Left lobe of liver (tissue), 2 donors: ENCODE measurements around the gene BRICD5. TPM values are rescaled to one million over a fixed set of nuclear protein-coding genes. Genes with fewer than 3 reads are reported as not detected.

ENCODE experiments used
- ATAC-seq: fragments of 200-7000 bp; cut with Tn5 transposase; one replicate; pipeline ENCODE4 v1.9.1; 2020; ENCODE audit warnings: mild to moderate bottlenecking, moderate library complexity
- DNase-seq: peaks from one replicate; pipeline ENCODE4 v3.0.0-alpha.2; 2020; ENCODE audit warnings: low spot score
- total RNA-seq: library from RNA; stranded (reverse); gene quantifications from one replicate; pipeline ENCODE4 v1.2.1, GENCODE V29; 2021
- donor health status: DM: no; HTN: no; CAD: no; lungs with moderate emphysema.
- donor health status: DM: no; HTN: yes; CAD: no.

Gene BRICD5
- total RNA-seq, 1 donor from 2014 or later, result 5.3 TPM

DNA sequence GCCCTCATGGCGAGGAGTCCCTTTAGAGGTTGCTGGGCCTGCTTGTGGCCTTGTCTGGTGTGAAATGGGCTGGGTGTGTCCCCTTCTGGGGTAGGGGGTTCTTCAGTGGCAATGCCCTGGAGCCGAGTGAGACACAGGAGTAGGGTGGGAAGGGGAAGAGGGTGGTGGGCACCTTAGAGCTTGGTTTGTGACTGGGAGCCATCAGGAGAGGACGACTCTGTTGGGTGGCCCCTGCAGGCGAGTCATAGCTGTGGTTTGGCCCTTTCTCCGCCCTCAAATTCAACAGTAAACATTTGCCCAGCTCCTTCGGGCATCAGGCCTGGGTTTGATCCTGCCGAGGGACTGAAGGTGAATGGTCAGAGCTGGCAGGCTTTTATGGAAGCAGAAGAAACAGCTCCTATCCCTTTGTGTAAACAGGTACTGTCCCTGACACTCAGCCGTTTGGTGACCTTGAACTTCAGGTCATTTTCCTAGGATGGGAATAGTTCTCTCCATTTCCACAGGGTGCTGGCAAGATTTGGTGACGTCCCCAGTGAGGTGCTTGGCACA is 15.7 kb upstream of the BRICD5 start:
- peak; percentile 88 for DNase-seq
- peak; percentile 44 for ATAC-seq

DNA sequence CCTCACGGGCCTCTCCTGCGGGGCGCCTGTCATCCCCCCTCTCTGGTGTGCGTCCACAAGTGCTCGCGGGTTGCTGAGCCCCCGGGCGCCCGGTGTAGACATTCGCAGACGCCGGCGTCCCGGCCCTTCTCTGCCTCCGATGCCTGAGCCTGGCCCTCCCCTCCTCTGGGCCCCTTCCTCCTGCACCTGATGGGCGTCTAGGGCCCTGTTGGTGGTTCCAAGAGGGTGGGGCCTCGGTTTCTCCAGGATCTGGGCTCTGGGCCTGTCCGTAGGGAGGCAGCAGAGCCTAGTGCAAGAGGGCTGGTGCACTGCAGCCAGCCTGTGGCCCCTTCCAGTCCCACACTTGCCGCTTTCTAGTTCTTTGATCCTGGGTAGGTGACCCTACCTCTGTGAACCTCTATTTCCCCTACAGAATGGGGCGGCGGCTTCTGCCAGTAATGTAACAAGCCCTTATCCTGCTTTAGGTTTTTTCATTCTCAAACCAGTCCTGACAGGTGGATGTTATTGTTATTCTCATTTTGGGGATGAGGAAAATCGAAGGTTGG is 13.4 kb upstream of the BRICD5 start:
- ATAC-seq (peak; percentile 71), DNase-seq (peak; percentile 74)

DNA sequence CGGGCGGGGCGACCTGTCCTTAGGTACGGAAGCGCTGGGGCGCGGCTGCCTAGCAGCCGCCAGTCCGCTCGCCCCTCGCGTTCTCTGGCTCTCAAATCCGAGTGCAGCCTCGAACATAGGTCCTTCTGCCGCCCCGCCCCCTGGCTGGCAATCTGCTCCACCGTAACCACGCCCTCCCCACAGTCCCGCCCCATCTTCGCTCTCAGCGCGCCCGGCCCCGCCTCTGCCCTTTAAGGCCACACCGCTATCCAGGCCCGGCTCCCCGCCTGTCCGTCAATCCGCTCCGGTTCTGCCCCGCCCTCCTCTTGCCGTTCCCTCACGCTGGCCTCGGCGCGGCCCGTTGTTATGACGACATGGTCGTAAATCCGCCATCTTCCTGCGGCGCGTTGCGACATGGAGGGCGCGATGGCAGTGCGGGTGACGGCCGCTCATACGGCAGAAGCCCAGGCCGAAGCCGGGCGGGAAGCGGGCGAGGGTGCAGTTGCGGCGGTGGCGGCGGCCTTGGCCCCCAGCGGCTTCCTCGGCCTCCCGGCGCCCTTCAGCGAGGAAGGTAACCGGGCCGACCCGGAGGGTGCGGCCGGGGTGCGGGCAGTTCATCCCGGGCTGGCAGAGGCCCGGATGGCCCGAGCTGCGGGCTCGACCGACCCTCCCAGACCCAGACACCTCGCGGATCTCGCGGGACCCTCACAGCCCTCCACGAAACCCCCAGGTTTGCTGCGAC is 12.7 kb upstream of the BRICD5 start, which contains the start of gene E4F1:
Gene E4F1, plus strand, starts transcription at position 371 of the 721 bp plus-strand sequence. Its CDS starts 23 bp downstream, at position 394.
- peak; percentile 93 for ATAC-seq
- DNase-seq, result peak; percentile 100

DNA sequence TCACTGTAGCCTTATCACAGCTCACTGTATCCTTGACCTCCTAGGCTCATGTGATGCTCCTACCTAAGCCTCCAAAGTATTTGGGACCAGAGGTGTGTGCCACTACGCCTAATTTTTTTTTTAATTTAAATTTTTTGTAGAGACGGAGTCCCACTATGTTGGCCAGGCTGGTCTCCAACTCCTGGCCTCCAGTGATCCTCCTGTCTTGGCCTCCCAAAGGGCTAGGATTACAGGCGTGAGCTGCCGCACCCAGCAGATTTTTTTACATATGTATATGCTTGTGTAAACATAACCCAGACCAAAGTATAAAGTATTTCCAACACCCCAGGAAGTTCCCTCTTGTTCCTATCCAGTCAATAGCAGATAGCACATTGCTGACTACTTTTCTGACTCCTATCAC is 5.7 kb upstream of the BRICD5 start:
- DNase-seq, result no peak
- no peak for ATAC-seq

DNA sequence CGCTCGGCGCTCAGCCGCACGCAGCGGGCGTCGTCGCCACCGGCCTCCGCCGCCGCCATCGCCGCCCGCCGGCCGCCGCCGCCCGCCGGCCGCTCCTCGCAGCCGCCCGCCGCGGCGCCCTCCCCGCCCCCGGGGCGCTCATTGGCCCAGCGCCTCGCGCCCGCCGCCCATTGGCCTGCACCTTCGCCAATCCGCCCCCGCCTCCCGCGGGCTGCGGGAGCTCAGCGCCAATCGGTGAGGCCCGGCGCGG is 4.0 kb upstream of the BRICD5 start, which contains the start of gene PGP:
Gene PGP, minus strand, starts transcription at position 122 of the 250 bp plus-strand sequence. Its CDS starts 63 bp downstream, at position 59.
- DNase-seq, result no peak
- peak; percentile 88 for ATAC-seq

DNA sequence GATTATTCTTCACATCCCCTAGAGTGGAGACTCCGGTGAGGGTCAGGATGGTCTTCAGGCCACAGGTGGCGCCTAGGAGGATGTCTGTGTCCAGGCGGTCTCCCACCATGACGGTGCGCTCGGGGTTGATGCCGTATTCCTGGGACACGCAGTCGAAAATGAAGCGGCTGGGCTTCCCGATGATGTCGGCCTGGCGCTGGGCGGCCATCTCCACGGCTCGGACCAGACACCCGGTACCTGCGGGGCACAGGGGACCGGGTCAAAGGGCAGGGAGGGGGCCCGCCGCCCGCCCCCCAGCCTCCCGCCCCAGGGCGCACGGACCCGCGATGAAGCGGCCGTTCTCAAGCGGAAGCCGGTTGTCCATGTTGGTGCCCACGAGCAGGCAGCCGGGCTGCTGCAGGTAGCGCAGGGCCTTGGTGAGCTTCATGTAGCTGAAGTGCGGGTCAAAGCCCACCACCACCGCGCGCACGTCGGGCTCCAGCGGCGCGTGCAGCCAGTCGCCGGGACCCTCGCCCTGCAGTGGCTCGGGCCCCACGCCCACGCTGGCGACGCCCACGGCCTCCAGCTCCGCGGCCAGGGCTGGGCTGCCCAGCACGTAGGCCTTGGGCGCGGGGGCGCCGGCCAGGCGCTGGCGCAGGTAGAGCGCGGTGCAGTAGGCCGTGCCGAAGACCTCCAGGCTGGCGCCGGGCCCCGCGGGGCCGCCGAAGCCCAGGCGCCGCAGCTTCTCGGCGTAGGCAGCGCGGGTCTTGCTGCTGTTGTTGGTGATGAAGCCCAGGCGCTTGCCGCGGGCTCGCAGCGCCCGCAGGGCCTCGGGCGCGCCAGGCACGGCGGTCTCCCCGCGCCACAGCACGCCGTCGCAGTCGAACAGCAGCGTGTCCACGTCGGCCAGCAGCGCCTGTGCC is 3.4 kb upstream of the BRICD5 start:
- no peak for ATAC-seq
- no peak for DNase-seq

DNA sequence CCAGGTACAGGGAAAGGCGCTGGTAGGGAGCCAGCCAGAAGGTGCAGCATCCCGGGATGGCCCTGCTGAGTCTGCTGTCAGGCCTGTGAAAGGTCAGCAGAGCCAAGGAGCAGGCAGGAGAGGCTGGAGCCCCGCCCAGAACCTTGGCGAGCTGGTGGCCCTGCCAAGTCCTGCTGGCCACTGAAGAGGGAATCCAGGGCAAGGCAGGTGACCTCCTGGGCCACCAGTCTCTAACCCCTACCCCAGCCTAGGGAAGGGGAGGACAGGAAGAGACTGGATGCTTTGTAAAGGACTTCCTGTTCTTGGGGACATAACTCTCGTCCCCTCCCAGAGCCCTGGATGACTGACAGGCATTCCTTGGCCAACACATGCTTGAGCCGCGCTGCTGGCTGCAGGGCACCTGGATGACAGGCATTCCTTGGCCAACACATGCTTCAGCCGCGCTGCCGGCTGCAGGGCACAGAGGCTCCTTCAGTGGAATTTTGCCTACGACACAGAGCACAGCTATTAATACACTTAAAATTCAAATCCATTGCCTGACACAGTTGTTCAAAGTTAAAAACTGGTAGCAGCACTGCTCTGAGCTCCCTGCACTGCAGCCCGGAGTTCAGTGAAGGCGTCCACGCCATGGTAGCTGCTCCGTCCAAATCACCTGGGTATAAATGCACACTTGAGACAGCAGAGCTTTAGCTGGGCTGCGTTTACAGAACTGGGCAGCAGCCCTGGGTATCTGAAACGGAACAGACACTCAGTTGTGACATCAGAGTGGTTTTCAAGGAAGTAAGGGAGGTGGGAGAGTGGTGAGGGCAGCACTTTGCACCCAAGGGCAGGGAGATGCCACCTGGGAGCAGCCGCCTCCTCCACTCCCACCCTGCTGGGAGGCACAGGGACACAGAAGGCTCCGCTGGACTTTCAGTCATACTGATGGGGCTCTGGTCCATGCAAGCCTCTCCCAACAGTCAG is 2.0 kb upstream of the BRICD5 start:
- ATAC-seq (no peak), DNase-seq (no peak)

DNA sequence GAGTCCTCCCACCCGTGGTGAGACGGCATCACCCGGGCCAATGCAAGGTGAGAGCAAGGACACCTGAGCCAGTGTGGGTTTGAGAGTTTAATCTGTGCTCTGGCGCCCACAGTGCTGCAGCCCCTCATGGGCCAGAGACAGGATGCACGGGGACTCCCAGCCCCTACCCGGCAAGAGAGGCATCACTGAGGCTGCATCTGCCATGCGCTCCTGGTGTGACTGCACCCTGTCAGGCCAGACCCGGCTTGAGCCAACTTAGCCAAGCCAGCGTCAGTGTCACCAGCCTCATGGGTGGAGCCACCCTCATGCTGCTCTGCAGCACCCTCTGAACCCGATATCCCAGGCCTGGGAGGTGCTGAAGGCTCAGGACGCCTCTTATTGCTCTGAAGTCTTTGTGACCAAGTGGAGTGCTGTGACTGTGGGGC is 1.3 kb upstream of the BRICD5 start:
- DNase-seq, result no peak
- ATAC-seq, result no peak

DNA sequence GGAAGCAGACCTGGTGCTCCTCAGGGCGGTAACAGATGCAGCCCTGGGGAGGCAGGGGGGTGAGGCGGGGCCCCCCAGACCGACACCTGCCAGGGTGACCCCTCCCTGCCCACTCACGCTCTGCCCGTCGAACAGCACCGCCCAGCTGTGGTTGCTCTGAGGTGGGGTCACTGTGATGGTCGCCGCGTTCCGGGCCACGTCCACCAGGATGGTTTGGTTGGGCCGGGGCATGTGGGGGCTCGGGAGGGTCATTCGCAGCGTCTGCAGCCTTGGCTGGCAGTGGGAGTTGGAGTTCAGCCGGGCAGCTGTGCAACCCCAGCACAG is 692 bp downstream of the BRICD5 start:
- DNase-seq (no peak), ATAC-seq (no peak)

DNA sequence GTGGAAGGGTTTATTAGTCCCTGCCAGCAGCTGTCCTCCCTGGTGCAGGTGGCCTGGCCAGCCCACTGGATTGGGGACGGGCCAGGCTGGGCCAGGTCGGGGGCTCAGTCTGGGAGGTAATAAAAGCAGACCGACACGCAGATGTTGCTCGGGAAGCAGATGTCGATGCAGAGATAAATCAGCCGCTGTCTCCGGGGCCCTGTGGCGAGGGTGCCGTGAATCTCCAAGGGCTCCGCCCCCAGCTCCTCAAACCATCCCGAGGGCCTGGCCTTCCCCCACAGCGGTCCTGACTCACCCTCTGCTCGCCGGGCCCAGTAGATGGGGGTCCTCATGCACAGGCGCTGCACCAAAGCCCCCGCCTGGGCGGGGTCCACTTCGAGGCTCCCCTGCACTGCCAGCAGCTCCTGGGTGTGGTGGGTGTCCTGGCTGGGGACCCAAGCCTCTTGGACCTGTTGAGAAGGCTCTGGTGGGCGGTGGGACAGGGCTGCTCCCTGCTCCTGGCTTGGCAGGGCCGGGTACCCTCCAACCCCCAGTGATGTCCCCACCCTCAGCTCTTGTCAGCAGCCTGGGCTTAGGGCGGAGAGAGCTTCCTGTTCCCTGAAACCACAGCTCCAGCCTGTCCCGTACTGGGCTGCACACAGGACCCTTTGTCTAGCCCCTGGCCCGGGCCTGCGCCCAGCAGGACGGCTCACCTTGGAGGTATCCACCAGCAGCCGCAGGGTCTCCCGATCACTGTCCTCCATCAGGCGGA is 1.2 kb downstream of the BRICD5 start:
- no peak for DNase-seq

DNA sequence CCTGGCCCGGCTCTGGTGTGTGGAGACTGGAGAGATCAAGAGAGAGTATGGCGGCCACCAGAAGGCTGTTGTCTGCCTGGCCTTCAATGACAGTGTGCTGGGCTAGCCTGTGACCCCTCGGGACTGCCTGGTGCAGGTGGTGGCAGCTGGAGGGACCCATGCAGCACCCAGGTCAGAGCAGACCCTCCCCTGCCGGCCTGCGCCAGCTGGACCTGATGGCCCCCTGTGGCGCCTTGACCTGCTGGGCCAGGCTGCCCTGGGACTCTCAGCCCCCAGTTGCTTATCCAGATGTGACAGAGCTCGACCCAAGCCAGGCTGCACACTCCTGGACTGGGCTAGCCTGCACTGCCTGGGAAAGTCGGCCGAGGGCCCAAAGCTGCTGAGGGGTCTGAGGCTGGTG is 1.9 kb downstream of the BRICD5 start:
- ATAC-seq (no peak), DNase-seq (no peak)

More for the DNA sequence above, 1.2 kb downstream of the BRICD5 start:
- no peak for ATAC-seq

DNA sequence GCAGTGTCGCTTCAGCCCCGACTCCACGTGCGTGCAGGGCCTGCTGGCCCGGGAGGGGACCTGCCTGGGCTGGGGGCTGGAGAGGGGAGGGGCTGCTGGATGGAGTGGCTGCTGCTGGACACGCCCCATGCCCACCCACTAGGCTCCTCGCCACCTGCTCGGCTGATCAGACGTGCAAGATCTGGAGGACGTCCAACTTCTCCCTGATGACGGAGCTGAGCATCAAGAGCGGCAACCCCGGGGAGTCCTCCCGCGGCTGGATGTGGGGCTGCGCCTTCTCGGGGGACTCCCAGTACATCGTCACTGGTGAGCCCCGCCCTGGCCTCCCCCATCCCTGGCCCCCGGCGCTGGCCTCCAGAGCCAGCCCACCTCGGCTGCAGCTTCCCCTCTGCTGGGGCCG is 2.4 kb downstream of the BRICD5 start:
- DNase-seq (no peak), ATAC-seq (no peak)

DNA sequence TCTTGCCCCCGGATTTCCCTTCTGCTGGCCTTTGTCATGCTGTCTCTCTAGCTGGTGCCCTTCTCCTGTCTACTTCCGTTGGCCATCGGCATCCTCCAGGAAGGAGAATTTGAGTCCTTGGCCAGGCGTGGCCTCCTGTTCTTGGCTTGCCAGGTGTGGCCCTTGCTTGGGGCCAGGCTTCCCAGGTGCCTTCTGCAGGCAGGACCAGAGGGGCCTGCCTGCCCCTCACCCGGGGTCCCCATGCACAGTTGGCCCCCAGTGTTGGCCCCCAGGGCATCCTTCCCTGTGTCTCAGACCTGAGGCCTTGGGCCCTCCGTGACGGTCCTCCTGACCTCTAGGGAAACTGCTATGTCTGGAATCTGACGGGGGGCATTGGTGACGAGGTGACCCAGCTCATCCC is 2.8 kb downstream of the BRICD5 start:
- ATAC-seq (no peak), DNase-seq (no peak)

DNA sequence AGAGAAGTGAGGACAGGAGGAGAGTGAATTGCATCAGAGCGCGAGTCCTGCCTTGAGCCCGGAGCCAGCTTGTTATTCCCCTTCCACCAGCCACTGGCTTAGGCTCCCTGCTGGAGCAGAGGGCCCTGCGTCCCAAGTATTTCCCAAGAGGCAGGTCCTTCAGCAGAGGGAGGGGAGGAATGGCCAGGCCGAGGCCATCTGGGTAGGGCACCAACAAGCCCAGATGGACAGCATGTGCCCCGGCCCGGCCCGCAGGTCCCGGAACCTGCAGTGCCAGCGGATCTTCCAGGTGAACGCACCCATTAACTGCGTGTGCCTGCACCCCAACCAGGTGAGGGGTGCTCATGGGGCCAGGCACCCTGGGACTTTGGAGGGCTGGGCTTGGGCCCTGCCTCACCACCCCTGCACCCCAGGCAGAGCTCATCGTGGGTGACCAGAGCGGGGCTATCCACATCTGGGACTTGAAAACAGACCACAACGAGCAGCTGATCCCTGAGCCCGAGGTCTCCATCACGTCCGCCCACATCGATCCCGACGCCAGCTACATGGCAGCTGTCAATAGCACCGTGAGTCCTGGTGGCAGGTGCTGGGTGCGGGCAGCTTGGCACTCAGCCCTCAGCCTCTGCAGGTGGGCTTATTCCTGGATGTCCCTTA is 3.8 kb downstream of the BRICD5 start:
- DNase-seq, result no peak

DNA sequence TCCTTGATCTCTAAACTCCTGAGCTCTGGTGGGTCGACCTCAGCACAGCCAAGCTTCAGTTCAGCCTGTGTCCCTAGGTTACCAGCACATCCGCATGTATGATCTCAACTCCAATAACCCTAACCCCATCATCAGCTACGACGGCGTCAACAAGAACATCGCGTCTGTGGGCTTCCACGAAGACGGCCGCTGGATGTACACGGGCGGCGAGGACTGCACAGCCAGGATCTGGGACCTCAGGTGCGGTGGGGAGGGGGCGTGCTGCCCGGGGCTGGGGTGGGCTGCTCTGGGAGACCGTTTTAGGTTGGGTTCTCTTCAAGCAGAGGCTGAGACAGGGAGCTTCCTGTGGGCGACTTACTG is 4.3 kb downstream of the BRICD5 start:
- ATAC-seq, result no peak
- DNase-seq, result no peak

More for the DNA sequence above, 3.8 kb downstream of the BRICD5 start:
- no peak for ATAC-seq

DNA sequence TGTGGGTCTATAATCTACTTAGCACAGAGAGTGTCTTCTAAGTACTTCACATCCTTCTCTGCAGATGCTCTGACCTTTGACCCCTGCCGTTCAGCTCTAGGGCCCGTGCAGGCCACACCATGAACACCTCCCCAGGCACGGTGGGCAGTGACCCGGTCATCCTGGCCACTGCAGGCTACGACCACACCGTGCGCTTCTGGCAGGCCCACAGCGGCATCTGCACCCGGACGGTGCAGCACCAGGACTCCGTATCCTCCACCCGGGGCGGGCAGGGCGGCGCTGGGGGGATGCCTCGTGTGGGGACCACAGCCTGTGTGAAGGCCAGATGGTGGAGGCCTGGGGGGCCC is 4.7 kb downstream of the BRICD5 start:
- peak; percentile 25 for ATAC-seq
- no peak for DNase-seq

DNA sequence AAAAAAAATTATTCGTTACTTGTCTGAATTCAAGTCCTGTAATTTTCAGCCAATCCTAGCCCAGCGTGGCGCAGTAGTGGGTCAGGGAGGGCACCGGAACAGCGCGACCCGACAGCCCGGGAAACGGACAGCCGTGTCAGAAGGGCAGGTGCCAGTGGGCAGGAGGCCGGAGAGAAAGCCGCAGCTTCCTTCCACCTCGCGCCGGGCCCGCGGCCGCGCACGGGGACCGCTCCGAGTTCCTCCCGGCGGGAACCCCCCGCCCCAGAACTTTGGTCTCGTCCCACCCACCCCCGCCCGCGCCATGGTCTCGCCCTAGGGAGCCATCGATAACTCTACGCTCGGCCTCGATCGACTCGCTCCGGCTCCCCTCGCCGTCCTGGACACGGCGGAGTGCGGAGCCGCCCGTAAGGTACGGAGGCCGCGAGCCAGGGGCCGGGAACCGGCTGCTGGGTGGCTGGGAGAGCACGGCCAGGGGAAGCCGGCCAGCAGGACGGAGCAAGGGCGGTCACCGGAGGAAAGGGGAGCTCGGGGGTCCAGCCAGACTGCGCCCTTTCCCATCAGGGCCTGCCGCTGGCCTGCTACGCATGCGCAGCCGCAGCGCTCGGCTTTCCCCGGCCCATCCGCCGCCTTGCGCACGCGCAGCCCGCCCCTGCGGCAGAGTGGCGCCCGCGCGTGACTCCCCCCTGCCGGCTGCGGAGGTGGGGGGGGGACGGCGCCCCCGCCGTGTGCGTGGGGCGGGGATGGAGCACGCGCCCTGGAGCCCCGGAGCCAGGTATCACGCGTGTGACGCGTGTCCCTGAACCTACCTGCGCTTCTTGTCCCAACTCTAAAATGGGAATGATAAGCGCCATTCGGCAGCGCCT is 5.3 kb downstream of the BRICD5 start, which contains the start of gene MLST8:
Gene MLST8, plus strand, starts transcription at position 351 of the 863 bp plus-strand sequence. CDS start 632 bp downstream, outside the sequence.
- ATAC-seq (peak; percentile 92), DNase-seq (peak; percentile 87)

DNA sequence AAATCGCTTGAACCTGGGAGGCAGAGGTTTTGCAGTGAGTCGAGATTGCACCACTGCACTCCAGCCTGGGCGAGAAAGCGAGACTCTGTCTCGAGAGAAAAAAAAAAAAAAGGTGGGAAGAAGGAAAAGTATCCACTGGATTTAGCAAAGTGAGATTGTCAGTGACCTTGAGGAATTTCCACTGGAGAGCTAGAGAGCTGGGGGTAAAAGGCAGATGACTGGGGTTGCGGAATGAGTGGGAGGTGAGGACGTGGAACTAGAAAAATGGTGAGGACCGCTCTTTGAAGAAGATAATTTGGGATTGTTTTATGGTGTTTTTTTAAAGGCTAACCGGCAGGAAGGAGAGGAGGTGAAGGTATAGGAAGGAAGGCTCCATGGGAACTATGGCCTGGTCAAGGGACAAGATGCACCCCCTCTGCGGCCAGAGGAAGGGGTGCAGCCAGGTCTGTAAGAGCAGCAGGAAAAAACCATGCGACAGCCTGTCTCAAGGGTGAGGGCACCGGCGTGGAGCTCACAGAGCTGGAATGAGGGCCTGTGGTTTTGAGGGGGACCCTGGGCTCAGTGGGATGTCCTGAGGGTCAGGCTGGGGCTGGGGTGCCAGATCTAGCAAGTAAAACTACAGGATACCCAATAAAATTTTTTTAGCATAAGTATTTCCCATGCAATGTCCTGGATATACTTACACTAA is 6.1 kb downstream of the BRICD5 start:
- DNase-seq, result no peak
- no peak for ATAC-seq
